ENCODE results near the gene ARHGAP26. TPM values are rescaled to one million over a fixed set of nuclear protein-coding genes. Genes with fewer than 3 reads are reported as not detected.

Gene ARHGAP26
- total RNA-seq, 1 donor from 2014 or later = 35.4 TPM

- DNase-seq (no peak), ATAC-seq (no peak)
- TF ChIP-seq CTCF (IDR thresholded peaks at IDR 0.05) = no peak
- no peaks in the 10 kb centered on the region for H3K27me3 ChIP-seq
- H3K9me3 ChIP-seq = no peaks in the 10 kb centered on the region
- intact Hi-C loops (cut with DNase I) = loop anchor here (10.0 kb wide), 1 partner anchor 90 kb away; the partner anchor contains the start of gene ARHGAP26
- peaks cover 21% of the 10 kb centered on the region for H3K4me1 ChIP-seq
- H3K36me3 ChIP-seq = no peaks in the 10 kb centered on the region
- no peak overlapping the region for H3K27ac ChIP-seq
- no peak overlapping the region for H3K4me3 ChIP-seq
Observed at GRCh38 chr5:142864290-142865260, 94.4 kb downstream of the ARHGAP26 start.

GRCh38 chr5:142865631-142866030 lies 95.5 kb downstream of the ARHGAP26 start:
- ATAC-seq = no peak
- intact Hi-C loops (cut with DNase I) = loop anchor here (10.0 kb wide), 1 partner anchor 91 kb away; the partner anchor contains the start of gene ARHGAP26
- TF ChIP-seq CTCF (IDR thresholded peaks at IDR 0.05) = no peak

GRCh38 chr5:142866563-142867275 lies 96.5 kb downstream of the ARHGAP26 start:
- Histone ChIP-seq H3K4me3 (no peak overlapping the region), H3K4me1 (peaks cover 17% of the 10 kb centered on the region), H3K36me3 (no peaks in the 10 kb centered on the region), H3K27ac (no peak overlapping the region), H3K9me3 (no peaks in the 10 kb centered on the region), H3K27me3 (no peaks in the 10 kb centered on the region)
- no peak for DNase-seq
- TF ChIP-seq CTCF (IDR thresholded peaks at IDR 0.05) = peak; percentile 53
- peak; percentile 83 for ATAC-seq
- intact Hi-C loops (cut with DNase I) = loop anchor here (10.0 kb wide), 1 partner anchor 92 kb away; the partner anchor contains the start of gene ARHGAP26

More at GRCh38 chr5:142865631-142866030, 95.5 kb downstream of the ARHGAP26 start:
- no peak for DNase-seq
- H3K9me3 ChIP-seq = no peaks in the 10 kb centered on the region
- no peaks in the 10 kb centered on the region for H3K27me3 ChIP-seq
- H3K36me3 ChIP-seq = no peaks in the 10 kb centered on the region
- H3K4me1 ChIP-seq = peaks cover 20% of the 10 kb centered on the region
- H3K27ac ChIP-seq = no peak overlapping the region
- H3K4me3 ChIP-seq = no peak overlapping the region

- Histone ChIP-seq H3K36me3 (no peaks in the 10 kb centered on the region), H3K4me3 (no peak overlapping the region), H3K27me3 (no peaks in the 10 kb centered on the region), H3K4me1 (peaks cover 37% of the 10 kb centered on the region), H3K9me3 (no peaks in the 10 kb centered on the region), H3K27ac (no peak overlapping the region)
- DNase-seq (no peak), ATAC-seq (no peak)
- intact Hi-C loops (cut with DNase I) = loop anchor here (10.0 kb wide), 1 partner anchor 95 kb away; the partner anchor contains the start of gene ARHGAP26
- no peak for TF ChIP-seq CTCF (IDR thresholded peaks at IDR 0.05)
Observed at GRCh38 chr5:142869886-142870285, 99.7 kb downstream of the ARHGAP26 start.

- ATAC-seq (peak; percentile 12), DNase-seq (no peak)
- no peaks in the 10 kb centered on the region for H3K36me3 ChIP-seq
- H3K4me3 ChIP-seq = no peak overlapping the region
- H3K27me3 ChIP-seq = no peaks in the 10 kb centered on the region
- H3K4me1 ChIP-seq = peaks cover 43% of the 10 kb centered on the region
- H3K27ac ChIP-seq = no peak overlapping the region
- intact Hi-C loops (cut with DNase I) = no loop called here
- no peak for TF ChIP-seq CTCF (IDR thresholded peaks at IDR 0.05)
- H3K9me3 ChIP-seq = no peaks in the 10 kb centered on the region
Observed at GRCh38 chr5:142870532-142871362, 100.6 kb downstream of the ARHGAP26 start.
